Measurements from ENCODE around the gene IQCH. TPM values are rescaled to one million over a fixed set of nuclear protein-coding genes. Genes with fewer than 3 reads are reported as not detected.

Gene IQCH
- total RNA-seq, result 0.93 and 1.1 TPM in 2 replicates

DNA sequence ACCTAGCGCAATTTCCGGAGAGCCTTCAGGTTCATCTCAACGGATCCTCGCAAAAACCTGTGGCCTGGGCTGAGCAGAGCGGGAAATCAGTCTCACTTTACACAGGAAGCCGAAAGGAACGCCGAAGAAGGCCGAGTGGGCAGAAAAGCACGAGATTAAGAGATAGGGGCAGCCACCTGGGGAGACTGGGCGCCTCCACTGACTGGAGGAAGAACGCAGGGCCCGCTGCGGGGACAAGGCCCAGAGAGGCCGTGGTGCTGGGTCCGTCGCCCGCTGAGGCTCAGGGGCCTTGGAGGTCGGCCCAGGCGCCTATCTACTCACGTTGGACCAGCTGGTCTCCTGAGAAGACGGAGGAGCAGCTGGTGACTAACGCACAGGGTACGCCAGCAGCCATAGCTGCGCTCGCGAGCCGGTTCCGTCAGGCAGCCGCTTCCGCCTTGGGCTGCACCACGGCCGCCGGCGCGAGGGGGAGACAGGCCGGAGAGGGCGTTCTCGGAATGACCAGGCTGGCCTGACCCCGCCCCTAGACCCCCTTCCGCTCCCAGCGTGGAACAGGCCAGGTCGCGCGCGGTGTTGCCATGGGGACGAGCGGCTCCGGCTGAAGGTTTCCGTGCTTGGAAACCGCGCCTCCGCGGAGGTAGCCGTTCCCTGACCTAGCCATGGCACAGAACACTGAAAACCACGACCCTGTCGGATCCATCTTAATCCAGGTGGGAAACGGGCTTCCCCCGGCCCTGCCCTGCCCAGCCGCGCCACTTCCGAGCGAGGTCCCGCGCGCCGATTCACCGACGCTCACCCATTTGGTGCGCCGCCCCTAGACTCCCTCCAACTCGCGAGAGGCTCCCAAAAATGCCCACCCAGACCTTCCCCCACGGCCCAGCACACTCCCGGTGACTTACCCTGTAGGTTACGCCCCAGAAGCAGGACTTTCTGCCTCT, at the start of gene IQCH, which contains the start of gene AAGAB:
IQCH (plus strand) TSS at position 549 of the 938 bp plus-strand sequence; CDS start at position 660, 111 bp downstream.
AAGAB (minus strand) TSS at position 424 of the 938 bp plus-strand sequence; CDS start at position 394, 30 bp downstream.
- intact Hi-C loops (cut with micrococcal nuclease), result loop anchor here (1.0 to 10.0 kb wide), 7 partner anchors 13 to 798 kb away; partner anchors contain the start of genes C15orf61, PIAS1 and SMAD3

DNA sequence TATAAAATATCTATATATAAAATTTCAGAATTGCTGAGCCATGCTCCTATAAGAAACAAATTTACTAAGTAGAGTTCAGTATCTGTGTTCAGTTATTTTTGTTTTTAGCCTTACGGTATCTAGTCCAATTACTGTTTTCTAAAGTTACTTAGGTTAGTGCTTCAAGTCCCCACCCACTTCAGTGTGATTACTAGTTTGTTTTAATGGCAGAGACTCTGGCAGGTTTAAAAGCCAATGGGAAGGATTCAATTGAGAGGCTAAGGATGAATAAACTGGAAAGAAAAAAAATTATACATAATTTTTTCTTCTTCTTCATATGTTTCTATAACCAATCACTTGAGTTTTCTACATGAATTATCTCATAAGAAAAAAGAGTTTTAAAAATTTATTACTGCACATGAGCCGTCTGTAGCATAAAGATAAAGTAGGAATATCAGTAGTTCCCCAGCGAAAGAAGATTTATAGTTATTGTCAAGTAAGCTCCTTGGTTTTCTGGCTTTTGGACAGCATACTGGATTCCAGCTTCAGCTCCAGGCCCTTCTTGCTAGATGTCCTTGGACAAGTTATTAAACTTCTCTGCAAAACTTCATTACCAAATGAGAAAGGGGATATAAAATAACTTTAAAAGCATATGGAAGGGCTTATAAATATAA, 46.9 kb upstream of the IQCH start:
- intact Hi-C loops (cut with micrococcal nuclease), result no loop called here

DNA sequence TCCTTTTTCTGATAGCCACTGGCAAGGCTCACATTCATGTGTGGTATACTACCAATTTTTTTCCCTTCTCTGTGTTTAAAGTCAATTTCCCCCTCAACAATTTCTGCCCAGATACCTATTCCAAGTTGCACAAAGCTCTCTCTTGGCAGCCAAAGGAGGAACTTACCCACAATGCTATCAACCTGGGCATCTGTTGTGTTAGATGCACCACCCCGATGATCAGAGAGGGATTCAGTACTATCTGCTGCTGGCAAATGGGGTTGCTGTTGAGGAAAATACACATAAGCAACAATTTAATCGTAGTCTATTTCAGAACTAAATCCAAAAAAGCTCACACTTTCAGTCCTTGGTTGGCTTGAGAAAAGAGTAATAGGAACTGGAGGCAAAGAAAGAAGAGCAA, 46.2 kb upstream of the IQCH start:
- intact Hi-C loops (cut with micrococcal nuclease), result no loop called here

DNA sequence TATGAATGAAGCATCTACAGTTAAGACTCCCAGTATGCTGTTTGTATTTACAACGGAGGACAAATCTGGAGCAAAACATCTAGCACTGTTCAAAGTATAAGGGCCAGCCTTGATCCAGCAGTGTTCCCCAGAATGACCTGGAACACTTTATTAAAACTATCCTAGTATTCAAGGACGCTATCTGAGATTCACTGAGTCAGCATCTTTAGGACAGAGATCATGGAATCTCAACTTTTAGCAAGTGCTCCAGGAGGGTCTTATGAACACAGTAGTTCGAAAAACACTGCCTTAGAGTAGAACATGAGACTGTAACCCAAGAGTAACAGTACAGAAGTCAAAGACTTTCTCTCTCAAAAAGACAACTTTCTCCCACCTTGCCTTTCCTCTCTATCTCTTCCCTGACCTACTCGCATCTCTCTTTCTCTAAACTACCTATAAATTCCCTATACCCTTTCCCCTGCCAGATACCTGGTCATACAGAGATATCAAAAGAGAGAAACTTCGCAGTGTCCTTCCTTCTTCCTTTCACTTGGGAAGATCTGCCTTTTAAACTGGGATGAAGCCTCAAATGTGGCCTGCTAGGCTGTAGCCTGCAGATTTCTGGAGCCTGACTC, 43.9 kb upstream of the IQCH start:
- intact Hi-C loops (cut with micrococcal nuclease), result no loop called here

DNA sequence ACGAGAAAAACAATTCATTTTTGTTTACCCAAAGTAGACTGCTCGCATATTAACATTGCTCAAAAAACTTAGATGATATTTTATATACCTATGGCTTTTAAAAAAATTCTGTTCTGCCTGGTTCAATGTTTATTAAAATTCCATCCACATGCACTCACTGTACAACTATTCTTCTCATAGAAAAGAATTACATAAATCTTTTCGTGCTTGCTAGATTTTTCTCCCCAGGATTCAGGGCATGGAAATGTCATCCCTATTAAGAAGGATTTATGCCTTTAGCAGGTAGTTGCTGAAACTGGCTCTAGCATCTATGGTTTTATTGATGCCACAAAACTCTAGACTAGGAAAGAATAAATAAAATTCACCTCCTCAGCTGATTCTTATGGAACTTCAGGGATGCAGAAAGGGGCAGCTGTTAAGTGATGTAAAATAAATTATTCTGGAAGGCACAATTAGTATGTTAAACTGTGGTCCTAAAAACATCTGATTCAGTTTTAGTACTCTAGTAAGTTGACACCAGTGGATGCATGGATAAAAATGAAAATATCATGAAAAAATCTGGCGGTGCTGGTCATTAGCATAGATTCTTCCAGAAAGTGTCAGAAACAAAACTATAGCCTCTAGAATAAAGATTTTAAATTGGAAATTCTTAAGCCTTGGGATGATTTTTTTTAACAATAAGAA, 41.8 kb upstream of the IQCH start:
- intact Hi-C loops (cut with micrococcal nuclease), result no loop called here

- intact Hi-C loops (cut with micrococcal nuclease), result no loop called here
These were observed 39.5 kb upstream of the IQCH start for GRCh38 chr15:67215102-67215501.

- intact Hi-C loops (cut with micrococcal nuclease), result no loop called here
These were observed 37.7 kb upstream of the IQCH start for GRCh38 chr15:67216859-67217258.

DNA sequence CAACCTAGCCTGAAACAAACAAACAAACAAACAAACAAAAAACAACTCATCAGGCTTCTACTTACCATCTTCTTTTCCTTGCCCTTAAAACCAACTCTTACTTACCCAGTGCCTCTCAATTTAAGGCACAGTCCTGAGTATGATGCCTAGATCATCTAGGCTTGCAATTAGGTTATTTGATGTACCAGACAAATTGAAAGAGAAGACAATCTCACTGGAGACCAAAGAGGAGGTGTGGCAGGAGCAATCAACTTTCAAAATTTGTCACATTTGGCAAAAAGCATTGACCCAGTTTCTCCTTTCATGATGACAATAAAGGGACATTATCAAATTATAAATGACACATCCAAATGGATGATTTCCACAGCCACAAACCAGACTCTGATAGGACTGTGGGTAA, 36.2 kb upstream of the IQCH start:
- intact Hi-C loops (cut with micrococcal nuclease), result no loop called here

GRCh38 chr15:67219288-67219687, 35.3 kb upstream of the IQCH start:
- intact Hi-C loops (cut with micrococcal nuclease), result no loop called here

- intact Hi-C loops (cut with micrococcal nuclease), result no loop called here
These were observed 29.7 kb upstream of the IQCH start for GRCh38 chr15:67224889-67225288.

DNA sequence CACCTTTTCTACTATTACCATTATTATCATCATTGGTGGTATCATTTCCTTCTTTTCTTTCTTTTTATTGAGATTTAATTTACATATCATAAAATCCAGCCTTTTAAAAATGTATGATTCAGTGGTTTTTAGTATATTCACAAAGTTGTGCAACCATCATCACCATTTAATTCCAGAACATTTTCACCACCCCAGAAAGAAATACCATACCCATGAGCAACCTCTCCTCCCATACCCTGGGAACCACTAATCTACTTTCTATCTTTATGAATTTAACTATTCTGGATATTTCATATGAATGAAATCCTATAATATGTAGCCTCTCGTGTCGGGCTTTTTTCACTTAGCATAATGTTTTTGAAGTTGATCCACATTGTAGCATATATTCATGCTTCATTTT, 29.2 kb upstream of the IQCH start:
- intact Hi-C loops (cut with micrococcal nuclease), result no loop called here

GRCh38 chr15:67227431-67227830, 27.2 kb upstream of the IQCH start:
- intact Hi-C loops (cut with micrococcal nuclease), result no loop called here

DNA sequence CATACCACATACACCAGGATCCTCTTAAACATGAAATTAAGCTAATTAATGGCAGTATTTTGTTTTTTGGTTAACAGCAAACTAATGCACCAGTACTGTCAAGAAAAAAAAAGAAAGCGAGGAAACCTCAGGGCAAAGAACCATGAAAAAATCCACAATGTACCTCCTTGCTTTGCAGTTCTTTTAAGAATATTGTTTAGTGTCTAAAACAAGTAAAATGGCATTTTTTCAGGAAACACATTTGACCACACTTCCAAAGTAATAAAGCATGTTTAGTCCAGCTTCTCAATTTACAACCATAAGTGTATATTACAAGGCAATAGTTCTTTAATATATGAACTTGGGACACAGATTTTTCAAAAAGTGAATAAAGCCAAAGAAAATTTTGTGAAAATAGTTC, 26.7 kb upstream of the IQCH start:
- intact Hi-C loops (cut with micrococcal nuclease), result no loop called here

DNA sequence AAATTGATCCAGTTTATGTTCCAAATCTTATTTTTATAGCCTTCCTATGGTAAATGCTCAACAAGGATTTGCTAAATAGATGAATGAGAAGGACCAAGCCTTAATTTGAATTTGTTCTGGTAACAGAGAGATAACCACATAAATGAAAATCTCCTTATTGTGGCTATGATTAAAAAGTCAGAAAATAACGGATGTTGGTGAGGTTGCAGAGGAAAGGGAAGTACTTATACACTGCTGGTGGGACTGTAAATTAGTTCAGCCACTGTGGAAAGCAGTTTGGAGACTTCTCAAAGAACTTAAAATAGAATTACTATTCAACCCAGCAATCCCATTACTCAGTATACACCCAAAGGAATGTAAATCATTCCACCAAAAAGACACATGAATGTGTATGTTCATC, 26.3 kb upstream of the IQCH start:
- intact Hi-C loops (cut with micrococcal nuclease), result no loop called here

DNA sequence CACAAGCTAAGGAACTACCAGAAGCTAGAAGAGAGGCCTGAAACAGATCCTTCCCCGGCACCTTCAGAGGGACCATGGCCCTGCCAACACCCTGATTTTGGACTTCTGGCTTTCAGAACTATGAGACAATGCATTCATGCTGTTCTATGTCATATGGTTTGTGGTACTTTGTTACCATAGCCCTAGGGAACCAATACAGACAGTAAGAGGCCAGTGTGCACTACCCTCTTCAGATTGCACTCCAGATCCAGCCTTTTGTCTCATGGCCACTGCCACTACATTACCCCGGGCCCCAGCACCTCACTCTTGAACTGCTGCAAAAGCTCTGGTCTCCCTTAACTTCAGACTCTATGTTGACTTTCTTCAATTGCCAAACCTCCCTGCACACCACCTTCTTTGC, 24.1 kb upstream of the IQCH start:
- intact Hi-C loops (cut with micrococcal nuclease), result no loop called here

DNA sequence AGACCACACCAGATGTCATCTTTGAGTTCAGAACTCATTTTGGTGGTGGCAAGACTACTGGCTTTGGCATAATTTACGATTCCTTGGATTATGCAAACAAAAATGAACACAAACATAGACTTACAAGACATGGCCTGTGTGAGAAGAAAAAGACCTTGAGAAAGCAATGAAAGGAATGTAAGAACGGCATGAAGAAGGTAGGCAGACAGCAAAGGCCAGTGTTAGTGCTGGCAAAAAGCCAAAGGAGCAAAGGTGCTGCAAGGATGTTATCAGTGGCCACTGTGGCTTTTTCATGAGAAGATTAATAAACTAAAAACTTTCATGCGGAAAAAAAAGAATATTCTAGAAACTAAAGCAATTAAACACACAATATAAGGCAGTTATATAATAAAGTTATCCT, 22.0 kb upstream of the IQCH start:
- intact Hi-C loops (cut with micrococcal nuclease), result no loop called here

GRCh38 chr15:67240235-67241131, 14.1 kb upstream of the IQCH start:
- intact Hi-C loops (cut with micrococcal nuclease), result loop anchor here (1.0 to 5.0 kb wide), 2 partner anchors 14 to 302 kb away; partner anchors contain the start of genes AAGAB, IQCH and MAP2K5

- intact Hi-C loops (cut with micrococcal nuclease), result loop anchor here (1.0 to 5.0 kb wide), 2 partner anchors 13 to 301 kb away; partner anchors contain the start of genes AAGAB, IQCH and MAP2K5
These were observed 13.3 kb upstream of the IQCH start for GRCh38 chr15:67241132-67241855.

DNA sequence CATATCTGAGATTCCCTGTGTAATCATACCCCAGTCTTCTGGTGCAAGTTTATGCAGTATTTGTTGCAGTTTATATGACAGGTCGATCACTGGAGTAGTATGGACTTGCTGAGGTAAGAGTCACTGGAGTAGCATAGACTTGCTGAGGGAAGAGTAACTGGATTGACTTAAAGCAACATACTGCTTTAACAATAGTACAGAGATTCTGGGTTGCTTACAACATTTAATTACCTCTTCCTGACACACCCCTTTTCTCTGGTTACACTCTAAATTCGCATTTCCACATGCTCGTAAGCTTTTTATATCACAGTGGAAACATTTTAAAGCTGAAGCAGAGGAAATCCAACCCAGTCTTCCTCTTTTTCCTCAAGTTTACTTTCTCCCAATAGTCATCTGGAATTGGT, 11.9 kb upstream of the IQCH start:
- intact Hi-C loops (cut with micrococcal nuclease), result loop anchor here (5.0 kb wide), 1 partner anchor 300 kb away; the partner anchor contains the start of gene MAP2K5
